IMR-90 (cell line): Measurements from ENCODE around the gene LDLRAD4. TPM values are rescaled to one million over a fixed set of nuclear protein-coding genes. Genes with fewer than 3 reads are reported as not detected.

ENCODE experiments used
- ATAC-seq: fragments of 200-7000 bp; cut with Tn5 transposase; 2 replicates; pipeline ENCODE4 v1.9.1; 2020; ENCODE audit warnings: low read depth, mild to moderate bottlenecking, moderate library complexity
- BruUV-seq: library from RNA; stranded (reverse); fragments of 400-500 nt; replicated peaks from 2 replicates; lab custom pipeline; 2021; lab: Mats Ljungman, UMichigan
- CTCF ChIA-PET: fragments of 300-600 bp; formaldehyde crosslinking; extraction: SDS; loops from one replicate; lab custom pipeline; 2021; ENCODE audit warnings: antibody characterized with exemption; lab: Yijun Ruan, JAX
- POLR2A ChIA-PET: fragments of 300-600 bp; sonication (Branson Sonifier 250); formaldehyde crosslinking; loops from one replicate; lab custom pipeline; 2022; ENCODE audit warnings: antibody characterized with exemption; ENCODE audit not compliant: unreplicated experiment; lab: Charles Lee
- DNase-seq: peaks from one replicate; pipeline ENCODE4 v3.0.0; 2013
- H2AFZ ChIP-seq: replicated peaks from 2 replicates; pipeline ENCODE3; 2013; ENCODE audit warnings: low read length, mild to moderate bottlenecking; ENCODE audit not compliant: poor library complexity
- H2AK5ac ChIP-seq: 2 replicates; pipeline ENCODE4 v1.6.1; 2013; ENCODE audit warnings: low read depth, low read length, inconsistent platforms
- H2AK9ac ChIP-seq: replicated peaks from 2 replicates; pipeline ENCODE3; 2013; ENCODE audit warnings: mild to moderate bottlenecking, low read depth, low read length, moderate library complexity; ENCODE audit not compliant: poor library complexity
- H2BK120ac ChIP-seq: 2 replicates; pipeline ENCODE4 v1.6.1; 2013; ENCODE audit warnings: low read depth, low read length, inconsistent platforms
- H2BK15ac ChIP-seq: 3 replicates; pipeline ENCODE4 v1.6.1; 2013; ENCODE audit warnings: low read depth, low read length, inconsistent platforms
- H2BK20ac ChIP-seq: 2 replicates; pipeline ENCODE4 v1.6.1; 2013; ENCODE audit warnings: low read depth, mild to moderate bottlenecking, inconsistent platforms, low read length, moderate library complexity
- H2BK5ac ChIP-seq: 2 replicates; pipeline ENCODE4 v1.6.1; 2013; ENCODE audit warnings: mild to moderate bottlenecking, low read depth, low read length, inconsistent platforms; ENCODE audit not compliant: poor library complexity, severe bottlenecking
- H3K14ac ChIP-seq: replicated peaks from 2 replicates; pipeline ENCODE4 v1.6.1; 2013; ENCODE audit warnings: low read depth, low read length, inconsistent platforms
- H3K18ac ChIP-seq: 2 replicates; pipeline ENCODE4 v1.6.1; 2013; ENCODE audit warnings: low read depth, low read length, control low read depth
- H3K23ac ChIP-seq: 2 replicates; pipeline ENCODE4 v1.6.1; 2013; ENCODE audit warnings: low read depth, low read length, inconsistent platforms
- H3K27ac ChIP-seq: 2 replicates; pipeline ENCODE4 v1.5.1; 2013; ENCODE audit warnings: mild to moderate bottlenecking, control low read depth, low read length; ENCODE audit not compliant: insufficient read depth
- H3K27me3 ChIP-seq: 2 replicates; pipeline ENCODE4 v1.6.1; 2013; ENCODE audit warnings: low read length; ENCODE audit not compliant: control insufficient read depth, insufficient read depth
- H3K36me3 ChIP-seq: 2 replicates; pipeline ENCODE4 v1.6.1; 2013; ENCODE audit warnings: low read length, mixed read lengths; ENCODE audit not compliant: control insufficient read depth, insufficient read depth
- H3K4ac ChIP-seq: 2 replicates; pipeline ENCODE4 v1.6.1; 2013; ENCODE audit warnings: low read depth, low read length, inconsistent platforms
- H3K4me1 ChIP-seq: 2 replicates; pipeline ENCODE4 v1.6.1; 2013; ENCODE audit warnings: low read length, mixed read lengths; ENCODE audit not compliant: control insufficient read depth, insufficient read depth
- H3K4me2 ChIP-seq: 2 replicates; pipeline ENCODE4 v1.6.1; 2013; ENCODE audit warnings: low read depth, mild to moderate bottlenecking, control low read depth, low read length, moderate library complexity
- H3K4me3 ChIP-seq: 2 replicates; pipeline ENCODE4 v1.5.1; 2013; ENCODE audit warnings: low read depth, mild to moderate bottlenecking, control low read depth, low read length, moderate library complexity; ENCODE audit not compliant: insufficient read depth
- H3K56ac ChIP-seq: 2 replicates; pipeline ENCODE4 v1.6.1; 2013; ENCODE audit warnings: low read length, inconsistent platforms; ENCODE audit not compliant: insufficient read depth; ENCODE audit errors: extremely low read depth
- H3K79me1 ChIP-seq, 2 experiments: 2 replicates each; pipeline ENCODE4 v1.6.1; 2013; ENCODE audit warnings: low read length in 2 of 2, inconsistent platforms in 1 of 2, low read depth in 1 of 2
- H3K9ac ChIP-seq: 2 replicates; pipeline ENCODE4 v1.6.1; 2013; ENCODE audit warnings: low read depth, low read length, control low read depth
- H3K9me1 ChIP-seq: 2 replicates; pipeline ENCODE4 v1.6.1; 2013; ENCODE audit warnings: low read length, inconsistent platforms; ENCODE audit not compliant: insufficient read depth
- H3K9me3 ChIP-seq: 2 replicates; pipeline ENCODE4 v1.6.1; 2013; ENCODE audit warnings: low read length; ENCODE audit not compliant: control insufficient read depth, insufficient read depth
- H4K20me1 ChIP-seq: 2 replicates; pipeline ENCODE4 v1.6.1; 2013; ENCODE audit warnings: low read length, inconsistent platforms; ENCODE audit not compliant: insufficient read depth
- H4K5ac ChIP-seq: 2 replicates; pipeline ENCODE4 v1.6.1; 2013; ENCODE audit warnings: mild to moderate bottlenecking, low read depth, low read length, control low read depth
- H4K8ac ChIP-seq, 2 experiments: 2 replicates each; pipeline ENCODE4 v1.6.1; 2013; ENCODE audit warnings: low read depth in 2 of 2, low read length in 2 of 2, control low read depth in 1 of 2, inconsistent platforms in 1 of 2
- H4K91ac ChIP-seq: 2 replicates; pipeline ENCODE4 v1.6.1; 2013; ENCODE audit warnings: low read depth, low read length, inconsistent platforms; ENCODE audit not compliant: insufficient read depth
- BHLHE40 ChIP-seq: fragments of 150-350 bp; IDR thresholded peaks from 2 replicates; pipeline ENCODE4 v1.6.1; 2016; ENCODE audit warnings: mild to moderate bottlenecking, low read depth, low read length
- CEBPB ChIP-seq: IDR thresholded peaks from 2 replicates; pipeline ENCODE4 v1.6.1; 2012; ENCODE audit warnings: low read depth, low read length, improper control_type of control experiment
- FOS ChIP-seq: fragments of 150-350 bp; IDR thresholded peaks from 2 replicates; pipeline ENCODE4 v1.6.1; 2016; ENCODE audit warnings: low read depth, low read length
- MAFK ChIP-seq: IDR thresholded peaks from 2 replicates; pipeline ENCODE4 v1.6.1; 2012; ENCODE audit warnings: low read depth, low read length, improper control_type of control experiment
- MAZ ChIP-seq: IDR thresholded peaks from 2 replicates; pipeline ENCODE4 v1.6.1; 2012; ENCODE audit warnings: low read depth, mild to moderate bottlenecking, low read length, improper control_type of control experiment, moderate library complexity, borderline replicate concordance
- MXI1 ChIP-seq: IDR thresholded peaks from 2 replicates; pipeline ENCODE4 v1.6.1; 2012; ENCODE audit warnings: low read depth, mild to moderate bottlenecking, low read length, moderate library complexity, borderline replicate concordance
- NFE2L2 ChIP-seq: fragments of 150-350 bp; IDR thresholded peaks from 2 replicates; pipeline ENCODE4 v1.6.1; 2016; ENCODE audit warnings: low read depth, mild to moderate bottlenecking, low read length
- POLR2A ChIP-seq: IDR thresholded peaks from 2 replicates; pipeline ENCODE4 v1.6.1; 2012; ENCODE audit warnings: mild to moderate bottlenecking, low read depth, low read length
- RAD21 ChIP-seq: IDR thresholded peaks from 2 replicates; pipeline ENCODE4 v1.6.1; 2012; ENCODE audit warnings: low read length, improper control_type of control experiment
- RCOR1 ChIP-seq: IDR thresholded peaks from 2 replicates; pipeline ENCODE4 v1.6.1; 2012; ENCODE audit warnings: mild to moderate bottlenecking, low read length, improper control_type of control experiment; ENCODE audit not compliant: insufficient replicate concordance
- RFX5 ChIP-seq: IDR thresholded peaks from 2 replicates; pipeline ENCODE4 v1.8.0; 2012; ENCODE audit warnings: low read depth, mild to moderate bottlenecking, low read length, moderate library complexity
- USF2 ChIP-seq: fragments of 150-350 bp; IDR thresholded peaks from 2 replicates; pipeline ENCODE4 v1.6.1; 2017; ENCODE audit warnings: mild to moderate bottlenecking, antibody characterized with exemption, low read length, low read depth
- WGBS, 2 experiments: methylation state at CpG; one replicate each; pipeline versions ENCODE4 v1.1.5 to v1.1.7; 2013; ENCODE audit warnings: missing lambda C conversion rate in 2 of 2; ENCODE audit not compliant: insufficient read length in 1 of 2; ENCODE audit errors: extremely low coverage in 2 of 2; 5-methylcytosine and 5-hydroxymethylcytosine counted together
- dilution Hi-C: fragments of 300-500 bp; cut with HindIII; formaldehyde crosslinking; loops from one replicate; pipeline ENCODE4 v1.14.3; 2018; ENCODE audit warnings: low sequenced_read_pairs; ENCODE audit not compliant: unreplicated experiment
- in situ Hi-C: fragments of 300-500 bp; cut with MboI; formaldehyde crosslinking; loops from 3 replicates; pipeline ENCODE4 v1.14.3; 2019; ENCODE audit warnings: low sequenced_read_pairs, inconsistent platforms, mixed read lengths
- intact Hi-C: fragments of 100-400 bp; cut with micrococcal nuclease; formaldehyde crosslinking; loops from 2 replicates; pipeline ENCODE4 v1.10.0; 2022
- polyA plus RNA-seq, 3 experiments: library from polyadenylated mRNA; depleted of rRNA; stranded (reverse); fragments of >200 nt; gene quantifications; 2 replicates each; pipeline ENCODE4 v1.2.3, GENCODE V29; 2012; ENCODE audit warnings: low replicate concordance in 1 of 3
- total RNA-seq: library from RNA; depleted of rRNA; stranded (reverse); fragments of >200 nt; gene quantifications from 2 replicates; pipeline ENCODE4 v1.2.3, GENCODE V29; 2012
- TF ChIP-seq, protein P1 (sequence below): conservative IDR thresholded peaks from 2 replicates; pipeline ENCODE4 v1.5.1; 2012; ENCODE audit warnings: mild to moderate bottlenecking, low read depth, low read length, improper control_type of control experiment

The LDLRAD4 gene
- total and polyA plus RNA-seq, 2 of the 4 experiments (the other 2 are of a cell fraction): not detected

DNA sequence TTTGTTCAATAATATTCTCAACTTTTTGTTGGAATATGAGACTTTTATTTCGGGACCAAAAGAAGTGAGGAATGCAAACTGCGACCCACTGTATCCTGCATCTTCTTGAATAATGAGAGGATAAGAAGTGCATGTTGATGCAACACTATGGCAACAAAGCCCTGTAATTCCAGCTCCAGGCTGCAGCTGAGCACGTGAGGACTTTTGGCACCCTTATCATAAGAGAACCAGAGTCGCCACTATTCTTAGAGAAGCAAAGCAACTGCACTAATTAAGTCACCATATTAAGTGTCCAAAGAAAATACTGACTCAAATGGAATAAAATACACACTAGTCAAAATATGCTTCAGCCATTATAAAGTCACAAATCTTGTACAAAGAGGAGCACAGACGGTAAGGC lies 441.9 kb downstream of the LDLRAD4 start:
- DNase-seq (no peak), ATAC-seq (no peak)
- no peak overlapping the region for H2BK5ac ChIP-seq
- no peak overlapping the region for H3K23ac ChIP-seq
- no peak overlapping the region for H4K5ac ChIP-seq
- no peak overlapping the region for H2BK20ac ChIP-seq
- H4K20me1 ChIP-seq: no peaks in the 10 kb centered on the region
- no peaks in the 10 kb centered on the region for H3K79me1 ChIP-seq
- H3K56ac ChIP-seq: no peak overlapping the region
- H3K4ac ChIP-seq: no peak overlapping the region
- no peaks in the 10 kb centered on the region for H3K9me3 ChIP-seq
- dilution Hi-C loops (no loop called here), intact Hi-C loops (no loop called here), in situ Hi-C loops (no loop called here)
- no peak overlapping the region for H3K14ac ChIP-seq
- WGBS, 2 experiments: 100% methylated on average over 1 of the region's 5 CpGs; no CpG with 5 or more reads in 1 of the 2 experiments
- ChIA-PET POLR2A (no interaction called here), CTCF (interaction anchor here (0.7 kb wide), 1 partner anchor 20 kb away, joined by 3 read pairs; no protein-coding TSS in a partner anchor)
- no peak overlapping the region for H3K9ac ChIP-seq
- no peak overlapping the region for H4K91ac ChIP-seq
- TF ChIP-seq, protein P1, sequence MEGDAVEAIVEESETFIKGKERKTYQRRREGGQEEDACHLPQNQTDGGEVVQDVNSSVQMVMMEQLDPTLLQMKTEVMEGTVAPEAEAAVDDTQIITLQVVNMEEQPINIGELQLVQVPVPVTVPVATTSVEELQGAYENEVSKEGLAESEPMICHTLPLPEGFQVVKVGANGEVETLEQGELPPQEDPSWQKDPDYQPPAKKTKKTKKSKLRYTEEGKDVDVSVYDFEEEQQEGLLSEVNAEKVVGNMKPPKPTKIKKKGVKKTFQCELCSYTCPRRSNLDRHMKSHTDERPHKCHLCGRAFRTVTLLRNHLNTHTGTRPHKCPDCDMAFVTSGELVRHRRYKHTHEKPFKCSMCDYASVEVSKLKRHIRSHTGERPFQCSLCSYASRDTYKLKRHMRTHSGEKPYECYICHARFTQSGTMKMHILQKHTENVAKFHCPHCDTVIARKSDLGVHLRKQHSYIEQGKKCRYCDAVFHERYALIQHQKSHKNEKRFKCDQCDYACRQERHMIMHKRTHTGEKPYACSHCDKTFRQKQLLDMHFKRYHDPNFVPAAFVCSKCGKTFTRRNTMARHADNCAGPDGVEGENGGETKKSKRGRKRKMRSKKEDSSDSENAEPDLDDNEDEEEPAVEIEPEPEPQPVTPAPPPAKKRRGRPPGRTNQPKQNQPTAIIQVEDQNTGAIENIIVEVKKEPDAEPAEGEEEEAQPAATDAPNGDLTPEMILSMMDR: no peak
- no peak for TF ChIP-seq FOS
- TF ChIP-seq CEBPB: no peak
- TF ChIP-seq MAFK: no peak
- TF ChIP-seq USF2: no peak
- TF ChIP-seq MXI1: no peak
- TF ChIP-seq BHLHE40: no peak
- TF ChIP-seq RCOR1: no peak
- no peak for TF ChIP-seq NFE2L2
- no peak for TF ChIP-seq POLR2A
- no peak for TF ChIP-seq RAD21
- no peak for TF ChIP-seq RFX5
- no peak for TF ChIP-seq MAZ
- H3K9me1 ChIP-seq: no peaks in the 10 kb centered on the region
- H3K4me2 ChIP-seq: no peak overlapping the region
- H3K36me3 ChIP-seq: peaks cover 4% of the 10 kb centered on the region
- BruUV-seq: no TSS peak
- no peak overlapping the region for H4K8ac ChIP-seq
- no peak overlapping the region for H3K18ac ChIP-seq
- H3K4me1 ChIP-seq: no peaks in the 10 kb centered on the region
- H2AFZ ChIP-seq: no peak overlapping the region
- H2AK9ac ChIP-seq: no peak overlapping the region
- no peak overlapping the region for H2BK15ac ChIP-seq
- H2AK5ac ChIP-seq: no peak overlapping the region
- no peaks in the 10 kb centered on the region for H3K27me3 ChIP-seq
- no peak overlapping the region for H2BK120ac ChIP-seq
- H3K4me3 ChIP-seq: no peak overlapping the region
- H3K27ac ChIP-seq: no peak overlapping the region
